Progenitor cell of endocrine pancreas (in vitro differentiated cells): ENCODE measurements around the gene DDB1. TPM values are rescaled to one million over a fixed set of nuclear protein-coding genes. Genes with fewer than 3 reads are reported as not detected.

ENCODE experiments used
- DNase-seq: peaks from one replicate; pipeline ENCODE4 v3.0.0; 2021; ENCODE audit warnings: low spot score; ENCODE audit not compliant: unreplicated experiment
- H3K27ac Mint-ChIP-seq: 2 replicates; pipeline ENCODE4 v1.8.0; 2021; ENCODE audit warnings: mild to moderate bottlenecking, moderate library complexity, mixed read lengths
- H3K27me3 Mint-ChIP-seq: 2 replicates; pipeline ENCODE4 v1.8.0; 2021; ENCODE audit warnings: mixed read lengths
- H3K36me3 Mint-ChIP-seq: 2 replicates; pipeline ENCODE4 v1.8.0; 2022; ENCODE audit warnings: mixed read lengths; ENCODE audit not compliant: insufficient read depth
- H3K4me1 Mint-ChIP-seq: 2 replicates; pipeline ENCODE4 v1.8.0; 2021; ENCODE audit warnings: low read depth, mixed read lengths
- H3K4me3 Mint-ChIP-seq: 2 replicates; pipeline ENCODE4 v1.8.0; 2021; ENCODE audit warnings: low read depth, mild to moderate bottlenecking, moderate library complexity, mixed read lengths
- H3K9me3 Mint-ChIP-seq: 2 replicates; pipeline ENCODE4 v1.8.0; 2021; ENCODE audit warnings: low read depth, mixed read lengths
- CTCF ChIP-seq: fragments of 200-600 bp; sonication (generic); IDR thresholded peaks from one replicate; pipeline ENCODE4 v1.5.0; 2021; ENCODE audit warnings: antibody characterized with exemption, mild to moderate bottlenecking; ENCODE audit not compliant: unreplicated experiment
- total RNA-seq: library from RNA; stranded (reverse); gene quantifications from 2 replicates; pipeline ENCODE4 v1.2.1, GENCODE V29; 2021

Gene DDB1
- total RNA-seq, 1 donor from 2014 or later = 254 TPM

DNA sequence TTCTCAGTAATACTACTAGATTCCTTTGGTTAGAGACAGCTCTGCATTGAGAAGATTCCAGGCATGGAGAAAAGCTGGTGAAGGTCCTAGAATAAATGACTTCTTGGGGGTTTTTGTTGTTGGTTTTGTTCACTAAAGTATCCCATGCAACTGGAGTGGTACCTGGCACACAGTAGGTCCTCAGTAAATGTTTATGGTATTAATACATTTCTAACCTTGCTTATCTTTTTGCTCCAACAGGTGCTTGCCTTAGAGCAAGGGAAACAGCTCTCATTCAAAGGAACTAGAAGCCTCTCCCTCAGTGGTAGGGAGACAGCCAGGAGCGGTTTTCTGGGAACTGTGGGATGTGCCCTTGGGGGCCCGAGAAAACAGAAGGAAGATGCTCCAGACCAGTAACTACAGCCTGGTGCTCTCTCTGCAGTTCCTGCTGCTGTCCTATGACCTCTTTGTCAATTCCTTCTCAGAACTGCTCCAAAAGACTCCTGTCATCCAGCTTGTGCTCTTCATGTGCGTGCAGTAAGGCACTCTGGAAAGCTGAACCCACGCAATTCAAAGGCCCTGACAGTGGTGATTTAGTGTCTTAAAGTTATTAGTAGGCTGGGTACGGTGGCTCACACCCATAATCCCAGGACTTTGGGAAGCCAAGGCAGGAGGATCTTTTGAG is 31.2 kb upstream of the DDB1 start:
- Mint-ChIP-seq H3K4me3 (peak overlapping the region; percentile 100), H3K36me3 (peaks cover 10% of the 10 kb centered on the region), H3K27ac (no peak overlapping the region), H3K9me3 (no peaks in the 10 kb centered on the region), H3K27me3 (no peaks in the 10 kb centered on the region), H3K4me1 (peaks cover 22% of the 10 kb centered on the region)
- no peak for DNase-seq
- TF ChIP-seq CTCF = no peak

DNA sequence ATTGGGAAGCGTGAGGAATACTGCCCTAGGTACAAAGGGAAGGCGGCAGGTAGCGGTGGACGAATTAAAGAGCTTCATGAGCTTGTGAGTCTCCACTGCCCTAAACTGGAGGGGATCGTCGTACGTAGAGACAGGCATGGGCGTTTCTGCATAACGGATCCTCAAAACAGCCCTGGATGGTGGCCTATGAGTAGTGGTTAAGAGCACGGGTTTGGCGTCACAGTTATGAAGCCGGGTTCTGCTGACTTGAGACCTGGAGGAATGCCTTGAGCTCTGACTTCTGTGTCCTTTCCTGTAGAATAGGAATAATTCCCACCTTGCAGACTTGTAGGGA is 29.6 kb upstream of the DDB1 start:
- no peak for TF ChIP-seq CTCF
- Mint-ChIP-seq H3K4me3 (peak overlapping the region; percentile 100), H3K36me3 (peaks cover 3% of the 10 kb centered on the region), H3K27me3 (no peaks in the 10 kb centered on the region), H3K27ac (peak overlapping the region; percentile 99), H3K4me1 (peaks cover 22% of the 10 kb centered on the region), H3K9me3 (no peaks in the 10 kb centered on the region)
- DNase-seq = no peak

DNA sequence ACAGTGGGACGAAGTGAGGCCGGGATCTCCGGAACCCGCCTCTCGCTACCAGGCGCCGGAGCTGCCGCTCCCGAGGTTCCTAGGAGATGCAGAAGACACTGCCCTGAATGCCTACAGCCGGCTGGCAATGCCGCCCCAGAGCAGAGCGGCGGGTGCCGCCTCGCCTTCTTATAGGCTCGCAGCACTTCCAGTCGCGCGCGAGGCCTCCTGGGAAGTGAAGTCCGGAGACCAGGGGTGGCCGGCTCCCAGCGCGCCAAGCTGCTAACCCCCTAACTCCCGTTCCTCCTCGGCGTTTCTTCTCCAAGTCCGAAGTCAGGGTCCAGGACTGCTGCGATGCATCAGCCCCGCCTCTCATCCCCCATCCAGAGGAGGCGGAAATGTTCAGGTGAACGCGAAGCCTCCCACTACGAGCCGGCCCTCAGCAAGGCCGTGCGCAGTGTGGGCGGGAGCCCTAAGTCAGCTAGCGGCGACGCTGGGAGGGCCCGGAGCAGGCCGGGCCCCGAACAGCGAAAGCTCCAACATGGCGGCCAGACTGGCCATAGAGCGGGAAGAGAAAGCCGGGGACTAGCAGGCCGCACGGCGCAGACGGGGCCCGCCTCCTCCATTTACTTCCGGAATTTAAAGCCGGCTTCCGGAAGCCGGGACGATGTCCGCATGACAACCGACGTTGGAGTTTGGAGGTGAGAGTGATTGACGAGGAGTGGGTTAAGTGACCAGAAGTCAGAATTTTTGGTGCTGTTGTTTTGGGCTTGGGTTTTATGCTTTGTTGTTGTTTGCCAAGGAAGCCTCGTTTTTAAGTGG is 29.0 kb upstream of the DDB1 start, which contains the start of the genes CYB561A3 and TMEM138:
Gene CYB561A3 (minus strand): TSS at position 142 of the 801 bp plus-strand sequence. CDS start 5,169 bp downstream, outside the sequence.
Gene TMEM138 (plus strand): TSS at position 634 of the 801 bp plus-strand sequence. CDS start 2,017 bp downstream, outside the sequence.
- Mint-ChIP-seq H3K27me3 (no peaks in the 10 kb centered on the region), H3K36me3 (peaks cover 3% of the 10 kb centered on the region), H3K27ac (peak within 1 kb of the TSS; percentile 99), H3K4me1 (peaks cover 22% of the 10 kb centered on the region), H3K4me3 (peak within 1 kb of the TSS; percentile 100), H3K9me3 (no peaks in the 10 kb centered on the region)
- DNase-seq = peak; percentile 71
- no peak for TF ChIP-seq CTCF

- no peak for TF ChIP-seq CTCF
- H3K4me3 Mint-ChIP-seq = peak overlapping the region; percentile 100
- H3K27ac Mint-ChIP-seq = peak overlapping the region; percentile 99
- H3K36me3 Mint-ChIP-seq = peaks cover 5% of the 10 kb centered on the region
- no peaks in the 10 kb centered on the region for H3K9me3 Mint-ChIP-seq
- peaks cover 22% of the 10 kb centered on the region for H3K4me1 Mint-ChIP-seq
- DNase-seq = no peak
- no peaks in the 10 kb centered on the region for H3K27me3 Mint-ChIP-seq
Measured at GRCh38 chr11:61361237-61361740, 28.4 kb upstream of the DDB1 start.

- TF ChIP-seq CTCF = no peak
- peak overlapping the region; percentile 52 for H3K4me3 Mint-ChIP-seq
- H3K36me3 Mint-ChIP-seq = peaks cover 4% of the 10 kb centered on the region
- DNase-seq = no peak
- no peaks in the 10 kb centered on the region for H3K9me3 Mint-ChIP-seq
- no peaks in the 10 kb centered on the region for H3K27me3 Mint-ChIP-seq
- H3K4me1 Mint-ChIP-seq = peaks cover 22% of the 10 kb centered on the region
- peak overlapping the region; percentile 49 for H3K27ac Mint-ChIP-seq
Measured at GRCh38 chr11:61359516-61359915, 26.6 kb upstream of the DDB1 start.
